Measurements from ENCODE around the gene MAG.

DNA sequence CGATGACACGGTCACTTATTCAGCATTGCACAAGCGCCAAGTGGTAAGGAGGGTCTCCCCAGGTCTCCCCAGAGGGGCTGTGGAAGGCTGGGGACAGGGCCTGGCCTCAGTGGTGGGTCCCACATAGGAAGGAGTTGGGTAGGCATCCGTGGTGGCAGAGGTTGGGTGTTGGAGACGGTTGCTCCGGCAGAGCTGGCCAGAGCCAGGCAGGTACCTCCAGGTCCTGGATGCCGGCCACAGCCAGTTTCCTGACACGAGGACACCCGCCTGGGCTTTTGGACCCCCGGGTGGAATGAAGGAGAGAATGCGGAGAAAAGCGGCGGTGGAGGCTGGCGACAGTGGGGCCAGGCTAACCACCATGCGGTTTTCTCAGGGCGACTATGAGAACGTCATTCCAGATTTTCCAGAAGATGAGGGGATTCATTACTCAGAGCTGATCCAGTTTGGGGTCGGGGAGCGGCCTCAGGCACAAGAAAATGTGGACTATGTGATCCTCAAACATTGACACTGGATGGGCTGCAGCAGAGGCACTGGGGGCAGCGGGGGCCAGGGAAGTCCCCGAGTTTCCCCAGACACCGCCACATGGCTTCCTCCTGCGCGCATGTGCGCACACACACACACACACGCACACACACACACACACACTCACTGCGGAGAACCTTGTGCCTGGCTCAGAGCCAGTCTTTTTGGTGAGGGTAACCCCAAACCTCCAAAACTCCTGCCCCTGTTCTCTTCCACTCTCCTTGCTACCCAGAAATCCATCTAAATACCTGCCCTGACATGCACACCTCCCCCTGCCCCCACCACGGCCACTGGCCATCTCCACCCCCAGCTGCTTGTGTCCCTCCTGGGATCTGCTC, 54.5 kb downstream of the MAG start:
- TF ChIP-seq, protein P1, sequence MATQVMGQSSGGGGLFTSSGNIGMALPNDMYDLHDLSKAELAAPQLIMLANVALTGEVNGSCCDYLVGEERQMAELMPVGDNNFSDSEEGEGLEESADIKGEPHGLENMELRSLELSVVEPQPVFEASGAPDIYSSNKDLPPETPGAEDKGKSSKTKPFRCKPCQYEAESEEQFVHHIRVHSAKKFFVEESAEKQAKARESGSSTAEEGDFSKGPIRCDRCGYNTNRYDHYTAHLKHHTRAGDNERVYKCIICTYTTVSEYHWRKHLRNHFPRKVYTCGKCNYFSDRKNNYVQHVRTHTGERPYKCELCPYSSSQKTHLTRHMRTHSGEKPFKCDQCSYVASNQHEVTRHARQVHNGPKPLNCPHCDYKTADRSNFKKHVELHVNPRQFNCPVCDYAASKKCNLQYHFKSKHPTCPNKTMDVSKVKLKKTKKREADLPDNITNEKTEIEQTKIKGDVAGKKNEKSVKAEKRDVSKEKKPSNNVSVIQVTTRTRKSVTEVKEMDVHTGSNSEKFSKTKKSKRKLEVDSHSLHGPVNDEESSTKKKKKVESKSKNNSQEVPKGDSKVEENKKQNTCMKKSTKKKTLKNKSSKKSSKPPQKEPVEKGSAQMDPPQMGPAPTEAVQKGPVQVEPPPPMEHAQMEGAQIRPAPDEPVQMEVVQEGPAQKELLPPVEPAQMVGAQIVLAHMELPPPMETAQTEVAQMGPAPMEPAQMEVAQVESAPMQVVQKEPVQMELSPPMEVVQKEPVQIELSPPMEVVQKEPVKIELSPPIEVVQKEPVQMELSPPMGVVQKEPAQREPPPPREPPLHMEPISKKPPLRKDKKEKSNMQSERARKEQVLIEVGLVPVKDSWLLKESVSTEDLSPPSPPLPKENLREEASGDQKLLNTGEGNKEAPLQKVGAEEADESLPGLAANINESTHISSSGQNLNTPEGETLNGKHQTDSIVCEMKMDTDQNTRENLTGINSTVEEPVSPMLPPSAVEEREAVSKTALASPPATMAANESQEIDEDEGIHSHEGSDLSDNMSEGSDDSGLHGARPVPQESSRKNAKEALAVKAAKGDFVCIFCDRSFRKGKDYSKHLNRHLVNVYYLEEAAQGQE (IDR thresholded peaks at IDR 0.05; ENCODE audit: insufficient read depth in 1 of 2, low read depth in 2 of 2, low read length in 2 of 2), result no peak
- no peak for TF ChIP-seq POLR2AphosphoS5 (IDR thresholded peaks at IDR 0.05; ENCODE audit: low read depth, low read length)
- TF ChIP-seq TAF1 (IDR thresholded peaks at IDR 0.05; ENCODE audit: borderline replicate concordance, insufficient read depth, low read length), result no peak

All from PFSK-1 (cell line).